ENCODE results near the gene MMP8.

DNA sequence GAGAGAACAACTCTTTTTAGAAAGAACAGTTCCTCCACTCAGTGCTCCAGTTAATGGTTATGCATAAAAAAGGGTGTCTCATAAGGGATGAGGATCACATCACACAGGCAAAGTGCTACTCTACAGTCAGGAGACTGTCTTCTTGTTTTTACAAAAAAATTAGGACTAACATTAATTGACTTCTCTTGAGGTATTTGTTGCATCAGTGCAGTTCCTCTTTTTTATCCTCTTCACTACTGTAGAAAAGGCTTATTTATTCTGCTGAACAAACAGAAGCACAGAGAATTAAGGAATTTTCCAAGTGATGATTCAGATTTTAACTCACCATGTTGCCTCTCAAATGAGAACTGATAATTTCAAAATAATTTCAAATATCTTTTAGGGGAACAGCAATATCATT is 1.9 kb downstream of the MMP8 start:
- TF ChIP-seq, protein P1, sequence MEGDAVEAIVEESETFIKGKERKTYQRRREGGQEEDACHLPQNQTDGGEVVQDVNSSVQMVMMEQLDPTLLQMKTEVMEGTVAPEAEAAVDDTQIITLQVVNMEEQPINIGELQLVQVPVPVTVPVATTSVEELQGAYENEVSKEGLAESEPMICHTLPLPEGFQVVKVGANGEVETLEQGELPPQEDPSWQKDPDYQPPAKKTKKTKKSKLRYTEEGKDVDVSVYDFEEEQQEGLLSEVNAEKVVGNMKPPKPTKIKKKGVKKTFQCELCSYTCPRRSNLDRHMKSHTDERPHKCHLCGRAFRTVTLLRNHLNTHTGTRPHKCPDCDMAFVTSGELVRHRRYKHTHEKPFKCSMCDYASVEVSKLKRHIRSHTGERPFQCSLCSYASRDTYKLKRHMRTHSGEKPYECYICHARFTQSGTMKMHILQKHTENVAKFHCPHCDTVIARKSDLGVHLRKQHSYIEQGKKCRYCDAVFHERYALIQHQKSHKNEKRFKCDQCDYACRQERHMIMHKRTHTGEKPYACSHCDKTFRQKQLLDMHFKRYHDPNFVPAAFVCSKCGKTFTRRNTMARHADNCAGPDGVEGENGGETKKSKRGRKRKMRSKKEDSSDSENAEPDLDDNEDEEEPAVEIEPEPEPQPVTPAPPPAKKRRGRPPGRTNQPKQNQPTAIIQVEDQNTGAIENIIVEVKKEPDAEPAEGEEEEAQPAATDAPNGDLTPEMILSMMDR (conservative IDR thresholded peaks at IDR 0.05; ENCODE audit: low read depth, low read length) = no peak
- TF ChIP-seq EZH2 (IDR thresholded peaks at IDR 0.05; ENCODE audit: low read length, unreplicated experiment) (no peak), EZH2phosphoT487 (IDR thresholded peaks at IDR 0.05; ENCODE audit: borderline replicate concordance, low read length) (no peak)

Data from PC-3 (cell line).